BLaER1 treated with 17β-estradiol and CSF1 and Interleukin-3, amounts not matched to agents 10 nM and 100 nM (cell line): ENCODE data around the gene RFX3.

Source experiments
- H3K27ac ChIP-seq, 11 experiments: shearing (Covaris generic); formaldehyde crosslinking; 2 replicates each; pipeline ENCODE4 v1.8.1; 2022
- H3K27me3 ChIP-seq, 11 experiments: shearing (Covaris generic); formaldehyde crosslinking; 2 replicates each; pipeline ENCODE4 v1.8.1; 2022
- H3K36me3 ChIP-seq, 11 experiments: shearing (Covaris generic); formaldehyde crosslinking; 2 replicates each; pipeline ENCODE4 v1.8.1; 2022
- H3K4me1 ChIP-seq, 10 experiments: shearing (Covaris generic); formaldehyde crosslinking; 2 replicates each; pipeline ENCODE4 v1.8.1; 2022
- H3K4me2 ChIP-seq, 11 experiments: shearing (Covaris generic); formaldehyde crosslinking; 2 replicates each; pipeline ENCODE4 v1.8.1; 2022
- H3K4me3 ChIP-seq, 10 experiments: shearing (Covaris generic); formaldehyde crosslinking; 2 replicates each; pipeline ENCODE4 v1.8.1; 2022
- H3K9ac ChIP-seq, 11 experiments: shearing (Covaris generic); formaldehyde crosslinking; 2 replicates each; pipeline ENCODE4 v1.8.1; 2022
- H3K9me3 ChIP-seq, 11 experiments: shearing (Covaris generic); formaldehyde crosslinking; replicated peaks in 1 of 11; 2 replicates each; pipeline ENCODE4 v1.8.1; 2022
- H4K20me1 ChIP-seq, 11 experiments: shearing (Covaris generic); formaldehyde crosslinking; 2 replicates each; pipeline ENCODE4 v1.8.1; 2022
- Cebpa-rat ChIP-seq, 11 experiments: shearing (Covaris generic); IDR thresholded peaks; 2 replicates each; pipeline ENCODE4 v1.8.1; 2022

RFX3 gene

GRCh38 chr9:3290231-3290840 lies 235.5 kb downstream of the RFX3 start:
- H3K4me1 ChIP-seq = peaks cover 0 to 4% (median 0%) of the 10 kb centered on the region in 10 experiments; a peak in 1 of 20 replicates
- H3K36me3 ChIP-seq = peaks cover 11 to 57% (median 37%) of the 10 kb centered on the region in 11 experiments; a peak in 20 of 22 replicates
- H4K20me1 ChIP-seq = no peaks in the 10 kb centered on the region
- no peak overlapping the region for H3K4me3 ChIP-seq
- H3K4me2 ChIP-seq = no peak overlapping the region
- H3K27ac ChIP-seq = no peak overlapping the region
- no peak for TF ChIP-seq Cebpa-rat (IDR thresholded peaks at IDR 0.05)
- H3K27me3 ChIP-seq = no peaks in the 10 kb centered on the region
- H3K9ac ChIP-seq = no peak overlapping the region
- peaks cover 0 to 16% (median 0%) of the 10 kb centered on the region in 11 experiments; a peak in 7 of 22 replicates for H3K9me3 ChIP-seq

- peaks cover 0 to 16% (median 0%) of the 10 kb centered on the region in 11 experiments; a peak in 7 of 22 replicates for H3K9me3 ChIP-seq
- H3K27ac ChIP-seq = no peak overlapping the region
- H3K4me2 ChIP-seq = no peak overlapping the region
- H3K4me3 ChIP-seq = no peak overlapping the region
- H3K36me3 ChIP-seq = peaks cover 11 to 58% (median 37%) of the 10 kb centered on the region in 11 experiments; a peak in 20 of 22 replicates
- H3K9ac ChIP-seq = no peak overlapping the region
- H3K27me3 ChIP-seq = no peaks in the 10 kb centered on the region
- H3K4me1 ChIP-seq = peaks cover 0 to 4% (median 0%) of the 10 kb centered on the region in 10 experiments; a peak in 1 of 20 replicates
- no peak for TF ChIP-seq Cebpa-rat (IDR thresholded peaks at IDR 0.05)
- no peaks in the 10 kb centered on the region for H4K20me1 ChIP-seq
Measured at GRCh38 chr9:3288686-3289085, 237.1 kb downstream of the RFX3 start.

GRCh38 chr9:3285365-3286161 lies 240.2 kb downstream of the RFX3 start:
- Histone ChIP-seq H3K4me2 (no peak overlapping the region), H3K36me3 (peaks cover 11 to 45% (median 18%) of the 10 kb centered on the region in 11 experiments; a peak in 19 of 22 replicates), H3K4me3 (no peak overlapping the region), H3K27ac (no peak overlapping the region), H3K9me3 (peaks cover 0 to 16% (median 0%) of the 10 kb centered on the region in 11 experiments; a peak in 7 of 22 replicates), H3K9ac (no peak overlapping the region), H3K4me1 (peaks cover 0 to under 1% (median 0%) of the 10 kb centered on the region in 10 experiments; a peak in 1 of 20 replicates), H3K27me3 (no peaks in the 10 kb centered on the region), H4K20me1 (no peaks in the 10 kb centered on the region)
- no peak for TF ChIP-seq Cebpa-rat (IDR thresholded peaks at IDR 0.05)

GRCh38 chr9:3282365-3282764 lies 243.4 kb downstream of the RFX3 start:
- Histone ChIP-seq H3K27ac (no peak overlapping the region), H3K27me3 (no peaks in the 10 kb centered on the region), H3K9me3 (peaks cover 0 to 6% (median 0%) of the 10 kb centered on the region in 11 experiments; a peak in 2 of 22 replicates), H3K4me2 (no peak overlapping the region), H3K36me3 (peaks cover 6 to 32% (median 10%) of the 10 kb centered on the region in 11 experiments; a peak in 16 of 22 replicates), H3K4me3 (no peak overlapping the region), H3K9ac (no peak overlapping the region), H3K4me1 (peaks cover 4 to 11% (median 6%) of the 10 kb centered on the region in 10 experiments; a peak in 18 of 20 replicates), H4K20me1 (no peaks in the 10 kb centered on the region)
- TF ChIP-seq Cebpa-rat (IDR thresholded peaks at IDR 0.05) = no peak

- no peak for TF ChIP-seq Cebpa-rat (IDR thresholded peaks at IDR 0.05)
- Histone ChIP-seq H3K27ac (no peak overlapping the region), H3K4me1 (peaks cover 9 to 21% (median 11%) of the 10 kb centered on the region in 10 experiments; a peak in 19 of 20 replicates), H4K20me1 (no peaks in the 10 kb centered on the region), H3K36me3 (peaks cover 0 to 23% (median 4%) of the 10 kb centered on the region in 11 experiments; a peak in 11 of 22 replicates), H3K27me3 (no peaks in the 10 kb centered on the region), H3K4me2 (no peak overlapping the region), H3K9me3 (no peaks in the 10 kb centered on the region), H3K4me3 (no peak overlapping the region), H3K9ac (no peak overlapping the region)
Measured at GRCh38 chr9:3281399-3281798, 244.4 kb downstream of the RFX3 start.

- H3K4me3 ChIP-seq = no peak overlapping the region
- H3K9me3 ChIP-seq = peaks cover 0 to 5% (median 0%) of the 10 kb centered on the region in 11 experiments; a peak in 2 of 22 replicates
- H3K27ac ChIP-seq = peak overlapping the region in 5 of 11 experiments; percentile 4 to 49 (median 26); a peak in 7 of 22 replicates
- peaks cover 9 to 24% (median 11%) of the 10 kb centered on the region in 10 experiments; a peak in 19 of 20 replicates for H3K4me1 ChIP-seq
- TF ChIP-seq Cebpa-rat (IDR thresholded peaks at IDR 0.05) = no peak
- H3K9ac ChIP-seq = no peak overlapping the region
- H3K27me3 ChIP-seq = no peaks in the 10 kb centered on the region
- no peaks in the 10 kb centered on the region for H4K20me1 ChIP-seq
- peaks cover 8 to 33% (median 17%) of the 10 kb centered on the region in 11 experiments; a peak in 17 of 22 replicates for H3K36me3 ChIP-seq
- peak overlapping the region; percentile 24 to 73 (median 50); a peak in 21 of 22 replicates for H3K4me2 ChIP-seq
Measured at GRCh38 chr9:3277200-3277599, 248.6 kb downstream of the RFX3 start.

- Histone ChIP-seq H3K4me3 (no peak overlapping the region), H3K4me2 (no peak overlapping the region), H4K20me1 (no peaks in the 10 kb centered on the region), H3K9ac (no peak overlapping the region), H3K4me1 (peaks cover 0 to 6% (median 0%) of the 10 kb centered on the region in 10 experiments; a peak in 6 of 20 replicates), H3K36me3 (peaks cover 19 to 72% (median 37%) of the 10 kb centered on the region in 11 experiments; a peak in 21 of 22 replicates), H3K27me3 (no peaks in the 10 kb centered on the region), H3K27ac (no peak overlapping the region), H3K9me3 (peaks cover 0 to 5% (median 0%) of the 10 kb centered on the region in 11 experiments; a peak in 2 of 22 replicates)
- no peak for TF ChIP-seq Cebpa-rat (IDR thresholded peaks at IDR 0.05)
Measured at GRCh38 chr9:3271581-3271980, 254.2 kb downstream of the RFX3 start.

- no peak overlapping the region for H3K4me3 ChIP-seq
- peaks cover 0 to 2% (median 0%) of the 10 kb centered on the region in 10 experiments; a peak in 2 of 20 replicates for H3K4me1 ChIP-seq
- H3K36me3 ChIP-seq = peaks cover 19 to 68% (median 37%) of the 10 kb centered on the region in 11 experiments; a peak in 21 of 22 replicates
- no peak overlapping the region for H3K9ac ChIP-seq
- no peak for TF ChIP-seq Cebpa-rat (IDR thresholded peaks at IDR 0.05)
- no peak overlapping the region for H3K27ac ChIP-seq
- H4K20me1 ChIP-seq = no peaks in the 10 kb centered on the region
- H3K9me3 ChIP-seq = peaks cover 0 to 5% (median 0%) of the 10 kb centered on the region in 11 experiments; a peak in 2 of 22 replicates
- H3K4me2 ChIP-seq = no peak overlapping the region
- no peaks in the 10 kb centered on the region for H3K27me3 ChIP-seq
Measured at GRCh38 chr9:3271157-3271556, 254.6 kb downstream of the RFX3 start.

- no peak overlapping the region for H3K27ac ChIP-seq
- H3K36me3 ChIP-seq = peaks cover 22 to 64% (median 35%) of the 10 kb centered on the region in 11 experiments; a peak in 21 of 22 replicates
- no peaks in the 10 kb centered on the region for H3K27me3 ChIP-seq
- TF ChIP-seq Cebpa-rat (IDR thresholded peaks at IDR 0.05) = no peak
- H4K20me1 ChIP-seq = no peaks in the 10 kb centered on the region
- H3K9me3 ChIP-seq = no peaks in the 10 kb centered on the region
- H3K4me1 ChIP-seq = no peaks in the 10 kb centered on the region
- H3K4me3 ChIP-seq = no peak overlapping the region
- no peak overlapping the region for H3K4me2 ChIP-seq
- H3K9ac ChIP-seq = no peak overlapping the region
Measured at GRCh38 chr9:3268223-3268622, 257.6 kb downstream of the RFX3 start.
